ENCODE results near the gene FBLN1.
A peak's percentile ranks its signal among the peaks of the same experiment; 100 is the strongest.
"Not testable (repeated sequence)": the region's sequence is repeated elsewhere in the genome, so short reads cannot be mapped to it uniquely, and the experiment has no call there.

The FBLN1 gene

DNA sequence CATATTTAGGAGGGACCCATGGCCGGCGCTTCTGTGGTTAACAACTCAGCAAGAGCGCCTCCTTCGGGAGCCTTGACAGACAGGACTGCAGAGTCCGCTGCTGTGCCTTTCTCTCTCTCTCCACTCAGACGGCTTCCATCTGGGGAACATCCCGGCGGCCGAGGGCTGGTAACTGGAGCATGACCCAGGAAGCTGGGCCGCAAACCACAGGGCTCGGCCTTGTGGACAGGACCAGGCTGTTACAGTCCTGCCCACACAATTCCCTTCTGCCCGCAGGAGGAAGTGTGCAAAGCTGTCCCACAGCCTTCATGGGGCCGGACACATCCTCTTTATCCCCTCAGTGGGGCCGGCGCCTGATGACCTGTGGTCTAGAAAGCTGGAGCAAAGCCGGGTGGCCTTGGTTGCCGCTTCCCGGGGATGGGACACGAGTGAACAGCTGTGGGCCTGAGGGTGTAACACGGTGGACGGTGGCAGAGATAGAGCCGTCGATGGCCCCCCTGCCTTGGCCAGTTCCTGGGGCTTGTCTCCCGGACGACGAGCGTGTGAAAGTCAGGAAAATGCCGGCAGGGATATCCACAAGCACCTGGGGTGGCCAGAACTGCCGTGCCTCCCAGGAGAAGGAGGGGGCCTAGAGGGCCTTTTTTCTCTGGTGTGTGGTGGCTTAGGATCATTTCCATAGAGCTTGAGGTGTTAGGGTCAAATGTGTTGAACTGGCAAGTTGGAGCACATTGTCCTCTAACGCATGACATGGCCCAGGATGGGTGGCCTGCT is 50.1 kb downstream of the FBLN1 start:
- Histone ChIP-seq H2AFZ (ENCODE audit: low read depth, low read length) (peak overlapping the region; percentile 85; the same call in 1 of the 2 replicates), H3K9ac (ENCODE audit: low read length) (no peak overlapping the region), H3K9me3 (ENCODE audit: insufficient read depth, low read length) (no peaks in the 10 kb centered on the region), H3K27me3 (ENCODE audit: low read depth, low read length) (no peaks in the 10 kb centered on the region), H3K4me2 (ENCODE audit: low read length) (no peak overlapping the region), H3K4me1 (ENCODE audit: low read length) (peaks cover 5% of the 10 kb centered on the region; the same call in 1 of the 2 replicates), H3K79me2 (ENCODE audit: low read length) (no peaks in the 10 kb centered on the region), H4K20me1 (ENCODE audit: insufficient read depth, low read length) (no peaks in the 10 kb centered on the region), H3K36me3 (replicated peaks; ENCODE audit: low read depth, low read length) (no peaks in the 10 kb centered on the region), H3K4me3 (ENCODE audit: low read length) (no peak overlapping the region), H3K27ac (ENCODE audit: low read length) (no peak overlapping the region)
- TF ChIP-seq CTCF (IDR thresholded peaks at IDR 0.05; ENCODE audit: low read depth, low read length), result no peak
- TF ChIP-seq EZH2phosphoT487 (IDR thresholded peaks at IDR 0.05; ENCODE audit: low read depth), result no peak

GRCh38 chr22:45553351-45554039 is 50.8 kb downstream of the FBLN1 start:
- Histone ChIP-seq H3K9me3 (ENCODE audit: insufficient read depth, low read length) (no peaks in the 10 kb centered on the region), H3K9ac (ENCODE audit: low read length) (peak overlapping the region; percentile 37; the same call in 1 of the 2 replicates), H3K4me2 (ENCODE audit: low read length) (peak overlapping the region; percentile 64), H2AFZ (ENCODE audit: low read depth, low read length) (peak overlapping the region; percentile 85), H3K27ac (ENCODE audit: low read length) (no peak overlapping the region), H3K27me3 (ENCODE audit: low read depth, low read length) (no peaks in the 10 kb centered on the region), H3K36me3 (replicated peaks; ENCODE audit: low read depth, low read length) (no peaks in the 10 kb centered on the region), H3K79me2 (ENCODE audit: low read length) (no peaks in the 10 kb centered on the region), H4K20me1 (ENCODE audit: insufficient read depth, low read length) (no peaks in the 10 kb centered on the region), H3K4me1 (ENCODE audit: low read length) (peaks cover 5% of the 10 kb centered on the region; the same call in 1 of the 2 replicates), H3K4me3 (ENCODE audit: low read length) (peak overlapping the region; percentile 70)
- peak; percentile 97 for TF ChIP-seq CTCF (IDR thresholded peaks at IDR 0.05; ENCODE audit: low read depth, low read length)
- TF ChIP-seq EZH2phosphoT487 (IDR thresholded peaks at IDR 0.05; ENCODE audit: low read depth), result no peak

DNA sequence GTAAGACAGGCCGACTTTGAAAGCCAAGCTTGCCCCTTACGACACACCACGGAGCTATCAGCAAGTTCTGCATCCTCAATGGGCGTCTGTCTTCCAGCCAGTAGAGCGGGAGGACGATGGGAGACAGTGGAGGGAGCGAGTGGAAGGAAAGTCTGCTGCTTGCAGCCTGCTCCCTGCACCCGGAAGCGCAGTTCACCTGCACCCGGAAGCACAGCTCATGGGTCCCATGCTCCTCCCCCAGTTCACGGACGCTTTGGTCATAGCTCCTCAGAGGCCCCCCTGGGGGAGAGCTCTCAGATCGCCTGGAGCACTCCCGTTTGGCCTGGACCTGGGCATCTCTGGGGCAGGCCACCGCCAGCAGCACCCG is 51.3 kb downstream of the FBLN1 start:
- H3K36me3 ChIP-seq (replicated peaks; ENCODE audit: low read depth, low read length), result no peaks in the 10 kb centered on the region
- H2AFZ ChIP-seq (ENCODE audit: low read depth, low read length), result peak overlapping the region; percentile 85
- H3K27ac ChIP-seq (ENCODE audit: low read length), result no peak overlapping the region
- peak overlapping the region; percentile 64 for H3K4me2 ChIP-seq (ENCODE audit: low read length)
- no peaks in the 10 kb centered on the region for H3K79me2 ChIP-seq (ENCODE audit: low read length)
- no peaks in the 10 kb centered on the region for H3K9me3 ChIP-seq (ENCODE audit: insufficient read depth, low read length)
- H3K4me1 ChIP-seq (ENCODE audit: low read length), result peaks cover 5% of the 10 kb centered on the region; the same call in 1 of the 2 replicates
- H3K27me3 ChIP-seq (ENCODE audit: low read depth, low read length), result no peaks in the 10 kb centered on the region
- H3K9ac ChIP-seq (ENCODE audit: low read length), result peak overlapping the region; percentile 37
- H3K4me3 ChIP-seq (ENCODE audit: low read length), result peak overlapping the region; percentile 70
- TF ChIP-seq EZH2phosphoT487 (IDR thresholded peaks at IDR 0.05; ENCODE audit: low read depth) (no peak), CTCF (IDR thresholded peaks at IDR 0.05; ENCODE audit: low read depth, low read length) (no peak)
- H4K20me1 ChIP-seq (ENCODE audit: insufficient read depth, low read length), result no peaks in the 10 kb centered on the region

DNA sequence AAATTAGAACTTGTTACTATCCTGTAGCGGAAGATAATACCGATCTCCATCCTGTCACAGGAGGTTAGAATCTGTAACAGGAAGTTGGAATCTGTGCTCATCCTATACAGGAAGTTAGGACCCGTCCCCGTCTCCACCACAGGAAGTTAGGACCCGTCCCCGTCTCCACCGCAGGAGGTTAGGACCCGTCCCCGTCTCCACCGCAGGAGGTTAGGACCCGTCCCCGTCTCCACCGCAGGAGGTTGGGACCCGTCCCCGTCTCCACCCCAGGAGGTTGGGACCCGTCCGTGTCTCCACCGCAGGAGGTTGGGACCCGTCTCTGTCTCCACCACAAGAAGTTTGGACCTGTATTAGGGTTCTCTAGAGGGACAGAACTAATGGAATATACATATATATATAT is 52.2 kb downstream of the FBLN1 start:
- Histone ChIP-seq H3K9ac (ENCODE audit: low read length) (no peak overlapping the region), H3K27ac (ENCODE audit: low read length) (no peak overlapping the region), H3K4me2 (ENCODE audit: low read length) (no peak overlapping the region), H3K36me3 (replicated peaks; ENCODE audit: low read depth, low read length) (no peaks in the 10 kb centered on the region), H3K4me3 (ENCODE audit: low read length) (no peak overlapping the region), H3K4me1 (ENCODE audit: low read length) (peaks cover 5% of the 10 kb centered on the region; the same call in 1 of the 2 replicates), H3K9me3 (ENCODE audit: insufficient read depth, low read length) (no peaks in the 10 kb centered on the region), H3K79me2 (ENCODE audit: low read length) (no peaks in the 10 kb centered on the region), H2AFZ (ENCODE audit: low read depth, low read length) (peak overlapping the region; percentile 85; the same call in 1 of the 2 replicates), H3K27me3 (ENCODE audit: low read depth, low read length) (no peaks in the 10 kb centered on the region), H4K20me1 (ENCODE audit: insufficient read depth, low read length) (no peaks in the 10 kb centered on the region)
- no peak for TF ChIP-seq CTCF (IDR thresholded peaks at IDR 0.05; ENCODE audit: low read depth, low read length)
- no peak for TF ChIP-seq EZH2phosphoT487 (IDR thresholded peaks at IDR 0.05; ENCODE audit: low read depth)

DNA sequence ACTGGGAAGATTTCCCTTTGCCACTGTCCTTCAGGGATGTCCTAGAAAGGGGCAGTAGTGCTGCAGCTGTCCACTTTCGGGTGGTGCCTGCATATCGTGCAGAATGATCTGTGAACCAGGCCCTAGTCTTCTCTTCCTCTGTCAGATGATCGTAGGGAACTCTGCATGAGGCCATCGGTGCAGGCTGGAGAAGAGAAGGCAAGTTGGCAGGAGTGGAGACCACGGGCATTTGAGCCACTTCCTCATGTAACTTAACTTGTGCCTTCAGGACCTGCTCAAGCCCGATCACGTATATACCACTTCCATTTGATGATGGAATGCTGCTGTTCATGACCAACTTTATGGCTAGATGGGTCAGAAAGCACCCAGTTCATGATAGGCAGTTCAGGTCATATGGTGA is 55.2 kb downstream of the FBLN1 start:
- H3K9ac ChIP-seq (ENCODE audit: low read length); H3K27me3 ChIP-seq (ENCODE audit: low read depth, low read length); H3K27ac ChIP-seq (ENCODE audit: low read length); H3K4me1 ChIP-seq (ENCODE audit: low read length); H3K4me2 ChIP-seq (ENCODE audit: low read length); H3K9me3 ChIP-seq (ENCODE audit: insufficient read depth, low read length); H4K20me1 ChIP-seq (ENCODE audit: insufficient read depth, low read length); H2AFZ ChIP-seq (ENCODE audit: low read depth, low read length); H3K36me3 ChIP-seq (replicated peaks; ENCODE audit: low read depth, low read length); H3K79me2 ChIP-seq (ENCODE audit: low read length); H3K4me3 ChIP-seq (ENCODE audit: low read length): not testable (repeated sequence)

DNA sequence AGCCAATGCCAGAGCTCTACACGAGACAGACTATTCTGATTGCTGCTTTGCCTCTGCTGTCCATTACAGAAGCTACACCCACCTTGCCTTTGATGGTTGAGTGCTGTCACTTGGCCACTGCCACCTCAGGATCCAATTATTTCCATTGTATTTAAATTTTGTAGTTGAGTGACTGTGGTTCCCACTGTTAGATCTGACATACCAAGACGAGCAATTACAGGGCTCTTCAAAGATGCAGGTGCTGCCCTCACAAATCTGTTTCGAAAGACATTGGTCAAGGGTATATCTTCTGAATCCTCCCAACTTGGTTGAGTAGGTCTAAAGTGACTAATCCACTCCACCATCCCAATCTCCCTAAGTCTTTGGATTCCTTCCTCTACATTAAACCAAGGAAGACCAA is 57.4 kb downstream of the FBLN1 start:
- not testable (repeated sequence) for H3K4me1 ChIP-seq (ENCODE audit: low read length); H2AFZ ChIP-seq (ENCODE audit: low read depth, low read length); H3K27ac ChIP-seq (ENCODE audit: low read length); H3K9ac ChIP-seq (ENCODE audit: low read length); H4K20me1 ChIP-seq (ENCODE audit: insufficient read depth, low read length); H3K4me3 ChIP-seq (ENCODE audit: low read length); H3K27me3 ChIP-seq (ENCODE audit: low read depth, low read length); H3K9me3 ChIP-seq (ENCODE audit: insufficient read depth, low read length); H3K36me3 ChIP-seq (replicated peaks; ENCODE audit: low read depth, low read length); H3K4me2 ChIP-seq (ENCODE audit: low read length); H3K79me2 ChIP-seq (ENCODE audit: low read length)
